CD4-positive, alpha-beta T cell treated with Interferon gamma for 1 hour (primary cell): ENCODE results near the gene PDE3A.
"Not testable (repeated sequence)": the region's sequence is repeated elsewhere in the genome, so short reads cannot be mapped to it uniquely, and the experiment has no call there.

Experiments
- DNase-seq: peaks from one replicate; pipeline ENCODE4 v3.0.0-alpha.2; 2020

Gene PDE3A

GRCh38 chr12:20560935-20561334 is 192.6 kb downstream of the PDE3A start:
- DNase-seq = no peak

- no peak for DNase-seq
These were observed 193.5 kb downstream of the PDE3A start for GRCh38 chr12:20561871-20562270.

- no peak for DNase-seq
These were observed 199.1 kb downstream of the PDE3A start for GRCh38 chr12:20567413-20567812.

DNA sequence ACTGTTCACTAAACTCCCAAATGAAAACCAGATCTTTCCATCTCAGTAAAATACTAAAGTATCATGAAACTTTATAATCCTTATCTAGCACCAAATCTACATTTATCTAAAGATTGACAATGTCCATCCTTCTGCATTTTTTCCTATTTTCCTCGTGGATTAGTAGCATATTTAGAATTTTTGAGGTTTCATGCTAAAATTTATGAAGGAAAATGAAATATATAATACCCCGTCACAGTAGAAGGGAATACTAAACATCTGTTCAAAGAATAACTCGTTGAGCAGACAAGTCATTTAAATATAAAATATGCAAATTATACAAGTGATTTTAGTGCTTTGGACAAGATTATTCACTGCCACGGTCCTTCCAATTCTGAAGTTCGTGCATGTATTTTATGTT is 204.1 kb downstream of the PDE3A start:
- DNase-seq = no peak

- no peak for DNase-seq
These were observed 208.2 kb downstream of the PDE3A start for GRCh38 chr12:20576528-20576927.

DNA sequence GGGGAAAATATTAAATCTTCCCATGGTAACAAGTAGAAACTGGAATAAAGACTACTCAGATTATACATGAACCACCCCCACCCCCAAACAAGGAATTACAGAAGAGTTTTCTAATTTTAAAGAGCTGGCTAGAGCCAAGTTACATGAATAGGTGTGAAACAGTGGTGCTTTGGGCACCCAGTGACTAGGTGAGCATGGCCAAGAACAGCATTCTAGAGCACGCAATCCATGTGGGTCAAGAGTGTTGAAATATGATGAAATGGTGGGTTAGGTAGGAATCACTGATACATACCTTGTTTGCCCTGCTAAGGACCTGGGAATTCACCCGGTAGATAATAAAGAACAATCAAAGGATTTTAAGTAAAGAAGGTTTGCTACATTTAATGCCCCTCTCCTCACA is 208.7 kb downstream of the PDE3A start:
- no peak for DNase-seq

DNA sequence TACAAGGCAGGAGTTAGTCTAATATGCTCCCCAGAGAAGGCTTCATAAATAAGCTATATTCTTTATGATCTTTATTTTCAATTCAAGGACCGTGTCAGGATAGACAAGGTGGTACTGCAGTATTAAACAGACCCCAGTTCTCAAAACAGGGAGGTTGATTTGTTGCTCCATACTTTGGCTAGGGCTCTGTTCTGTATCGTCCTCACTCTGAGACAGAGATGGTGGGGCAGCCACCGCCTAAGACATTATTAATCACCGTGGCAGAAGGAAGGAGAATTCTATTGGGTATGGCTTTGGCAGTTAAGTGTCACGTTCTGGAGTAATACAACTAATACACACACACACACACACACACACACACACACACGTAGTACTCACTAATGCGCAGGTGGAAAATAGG is 209.8 kb downstream of the PDE3A start:
- DNase-seq = no peak

DNA sequence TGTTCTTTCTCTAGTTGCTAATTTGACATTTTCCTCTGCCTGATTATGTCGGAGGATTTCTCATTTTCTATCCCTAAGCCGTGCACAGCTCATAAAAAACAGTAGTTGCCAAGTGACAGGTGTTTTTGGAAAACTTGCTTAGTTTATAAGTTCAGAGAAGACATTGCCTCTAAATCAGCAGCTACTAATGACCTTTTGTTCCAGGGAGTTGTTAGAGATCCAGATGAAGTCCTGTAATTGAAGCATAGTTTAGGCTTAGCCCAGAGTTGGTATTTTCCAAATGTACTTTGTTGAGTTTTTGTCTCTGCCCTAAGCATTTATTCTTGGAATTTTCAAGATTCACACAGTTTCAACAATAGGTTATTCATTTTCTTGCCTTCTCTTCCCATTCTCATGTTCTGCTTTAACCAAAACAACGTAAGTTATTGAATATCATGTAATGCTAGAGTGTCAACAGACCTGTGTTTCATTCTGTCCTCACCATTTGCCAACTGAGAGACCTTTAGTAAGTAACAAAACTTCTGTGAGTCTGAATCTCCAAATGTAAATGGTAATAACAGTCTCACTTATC is 216.8 kb downstream of the PDE3A start:
- no peak for DNase-seq

- no peak for DNase-seq
These were observed 217.6 kb downstream of the PDE3A start for GRCh38 chr12:20585913-20586312.

GRCh38 chr12:20588042-20588441 is 219.7 kb downstream of the PDE3A start:
- no peak for DNase-seq

DNA sequence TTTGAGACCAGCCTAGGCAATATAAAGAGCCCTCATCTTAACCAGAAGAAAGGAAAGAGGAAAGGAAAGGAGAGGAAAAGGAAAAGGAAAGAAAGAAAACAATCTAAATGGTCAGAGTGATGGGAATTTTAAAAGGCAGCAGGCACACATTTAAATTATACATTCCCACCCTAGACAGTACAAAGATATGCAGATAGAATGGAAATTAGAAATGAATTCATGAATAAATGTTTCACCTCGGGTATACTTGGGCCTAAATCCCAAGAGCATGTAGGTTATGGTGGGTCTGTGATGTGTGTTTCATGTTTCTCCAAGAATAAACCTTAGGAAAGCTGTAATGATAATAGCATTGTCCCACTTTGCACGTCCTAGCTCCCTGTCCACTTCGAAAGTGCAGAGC is 222.2 kb downstream of the PDE3A start:
- no peak for DNase-seq

GRCh38 chr12:20592556-20592955 is 224.2 kb downstream of the PDE3A start:
- DNase-seq = no peak

DNA sequence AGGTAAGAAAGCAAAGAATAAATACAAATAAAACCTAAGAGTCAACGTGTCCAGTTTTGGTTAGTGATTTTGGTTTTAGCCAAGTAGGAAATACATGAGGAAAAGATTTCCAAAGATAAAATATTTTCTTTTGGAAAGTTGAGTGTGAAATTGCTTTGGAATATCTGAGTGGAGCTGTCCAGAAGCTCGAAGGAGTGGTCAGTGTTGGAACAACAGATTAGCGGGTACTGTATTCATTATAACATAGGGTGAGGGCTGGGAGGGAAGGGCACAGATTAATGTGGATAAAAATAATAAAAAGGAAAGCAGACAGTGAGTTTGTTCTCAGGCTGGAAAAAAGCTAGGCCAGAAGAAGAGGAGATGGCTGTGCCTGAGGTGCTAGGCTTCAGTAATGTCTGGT is 225.3 kb downstream of the PDE3A start:
- DNase-seq = no peak

DNA sequence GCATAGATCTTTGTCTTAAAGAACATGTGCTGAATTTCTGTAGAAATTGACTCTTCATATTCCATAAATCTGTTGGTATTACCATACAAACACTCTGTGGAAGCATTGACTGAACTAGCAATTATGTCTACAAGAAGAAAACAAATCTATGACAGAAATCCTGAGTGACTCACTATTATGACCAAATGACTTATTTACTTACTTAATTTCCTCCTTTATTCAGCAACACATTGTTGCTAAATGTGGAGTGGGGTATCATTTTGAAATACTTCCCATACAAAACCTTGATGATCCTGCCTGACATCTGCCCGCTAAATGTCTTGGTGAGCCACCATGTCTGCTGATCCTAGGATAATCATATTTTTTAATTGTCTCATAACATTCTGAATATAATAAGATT is 227.7 kb downstream of the PDE3A start:
- DNase-seq = no peak

DNA sequence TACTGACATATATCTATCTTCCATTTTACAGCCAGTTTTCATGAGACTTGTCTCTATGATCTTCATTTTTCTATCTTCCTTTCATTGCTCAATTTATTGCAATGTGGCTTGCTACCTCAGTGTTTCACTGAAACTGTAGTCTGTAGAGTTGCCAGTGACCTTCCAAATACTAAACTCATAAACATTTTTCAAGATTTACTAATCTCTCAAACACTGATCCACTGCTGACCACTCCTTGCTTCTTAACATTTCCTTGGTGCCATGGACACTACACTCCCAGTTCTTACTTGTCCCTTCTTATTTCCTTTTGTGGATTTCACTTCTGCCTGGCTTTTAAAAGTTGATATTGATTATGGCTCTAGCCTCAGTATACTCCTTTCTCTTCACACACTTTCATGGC is 231.4 kb downstream of the PDE3A start:
- DNase-seq = no peak

DNA sequence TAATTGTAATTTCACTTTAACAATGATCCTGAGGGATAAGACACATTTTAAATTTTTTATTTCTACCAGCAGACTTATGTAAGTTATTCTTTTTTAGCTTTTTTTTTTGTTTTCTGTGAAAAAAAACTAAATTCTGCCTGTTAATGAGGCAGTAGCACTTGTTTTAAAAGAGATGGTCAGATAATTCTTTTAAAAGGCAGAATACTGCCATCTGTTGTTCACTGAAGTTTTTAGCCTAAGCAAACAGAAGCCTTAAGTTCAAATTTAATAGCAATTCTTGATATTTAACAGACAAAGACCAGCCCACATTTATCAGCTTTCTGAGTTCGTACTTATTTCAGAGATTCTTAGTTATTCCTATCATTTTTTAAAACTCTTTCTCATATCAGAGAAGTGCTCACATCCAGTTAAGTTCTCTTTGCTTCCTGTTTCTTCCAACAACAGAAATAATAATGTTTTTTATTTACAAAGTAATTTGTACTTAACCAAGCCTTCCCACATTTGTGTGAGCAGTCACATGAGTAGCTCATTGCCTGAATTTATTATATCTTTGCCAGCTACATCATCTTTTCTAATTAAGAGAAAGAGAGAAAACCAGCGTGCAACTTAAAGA is 233.4 kb downstream of the PDE3A start:
- no peak for DNase-seq

- DNase-seq = no peak
These were observed 234.5 kb downstream of the PDE3A start for GRCh38 chr12:20602641-20603391.

- DNase-seq = no peak
These were observed 236.2 kb downstream of the PDE3A start for GRCh38 chr12:20604408-20605067.

GRCh38 chr12:20615020-20615419 is 246.7 kb downstream of the PDE3A start:
- not testable (repeated sequence) for DNase-seq

DNA sequence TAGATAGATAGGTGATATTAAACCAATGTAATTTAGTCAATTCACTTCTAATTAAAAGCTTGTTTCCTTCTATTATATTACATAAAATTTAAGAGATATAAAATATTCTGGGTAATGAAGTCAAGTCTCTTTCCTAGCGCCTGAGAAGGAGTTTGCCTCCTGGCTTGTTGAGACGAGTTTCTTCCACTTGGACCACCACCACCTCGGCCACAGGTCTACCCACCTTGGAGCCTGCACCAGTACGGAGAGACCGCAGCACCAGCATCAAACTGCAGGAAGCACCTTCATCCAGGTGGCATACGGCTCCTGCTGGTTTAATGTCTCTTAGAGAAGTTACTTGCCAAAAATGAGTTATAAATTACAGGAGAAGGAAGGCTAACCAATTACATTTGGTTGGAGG is 247.8 kb downstream of the PDE3A start:
- DNase-seq = no peak

DNA sequence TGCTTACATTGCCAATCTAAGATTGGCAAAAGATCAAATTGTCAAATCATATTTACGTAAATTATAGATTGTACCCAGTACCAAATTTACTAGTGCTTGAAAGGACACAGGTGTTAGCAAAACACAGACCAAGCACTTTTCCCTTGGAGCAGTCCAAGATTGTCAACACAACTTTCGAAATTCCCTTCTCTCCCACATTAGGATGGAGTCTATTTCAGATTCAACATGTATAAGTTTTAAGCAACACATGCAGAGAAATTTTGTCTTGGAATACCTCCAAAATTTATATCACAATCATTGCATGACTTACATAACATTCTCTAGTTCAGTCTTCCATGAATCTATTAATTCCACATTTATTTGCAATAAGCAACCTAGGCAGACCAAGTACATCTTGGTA is 251.9 kb downstream of the PDE3A start:
- no peak for DNase-seq

DNA sequence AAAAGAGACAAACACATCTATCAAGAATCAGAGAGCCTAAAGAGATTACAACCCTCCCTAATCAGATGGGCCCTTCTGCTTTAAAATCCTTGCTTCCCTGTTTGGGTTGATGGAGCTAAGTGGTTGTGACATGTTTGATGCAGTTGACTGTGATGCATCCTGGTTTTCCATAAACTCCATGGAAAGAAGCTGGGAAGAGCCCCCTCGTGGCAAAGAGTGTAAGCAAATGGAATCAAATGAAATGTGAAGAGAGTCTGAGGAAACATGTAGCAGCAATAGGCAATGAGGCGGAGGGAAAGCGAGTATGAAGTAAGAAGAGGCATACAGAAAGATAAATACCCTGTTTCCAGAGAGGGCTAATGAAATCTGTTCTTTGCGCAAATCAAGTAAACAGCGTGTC is 256.4 kb downstream of the PDE3A start:
- no peak for DNase-seq

GRCh38 chr12:20625531-20625930 is 257.2 kb downstream of the PDE3A start:
- DNase-seq = no peak

GRCh38 chr12:20627001-20627588 is 258.8 kb downstream of the PDE3A start:
- DNase-seq = no peak
